HG03159 (cell line): ENCODE results near the gene RFK.
"Not testable (repeated sequence)": the region's sequence is repeated elsewhere in the genome, so short reads cannot be mapped to it uniquely, and the experiment has no call there.

Experiments
- ATAC-seq: cut with Tn5 transposase; IDR thresholded peaks from one replicate; pipeline ENCODE4 v1.9.1; 2021; ENCODE audit warnings: mild to moderate bottlenecking, moderate library complexity; ENCODE audit not compliant: unreplicated experiment

Gene RFK

GRCh38 chr9:76372336-76372735 is 21.9 kb downstream of the RFK start:
- no peak for ATAC-seq

GRCh38 chr9:76371901-76372300 is 22.3 kb downstream of the RFK start:
- no peak for ATAC-seq

GRCh38 chr9:76370396-76371023 is 23.7 kb downstream of the RFK start:
- no peak for ATAC-seq

GRCh38 chr9:76369583-76369982 is 24.6 kb downstream of the RFK start:
- no peak for ATAC-seq

- ATAC-seq = no peak
These were observed 28.0 kb downstream of the RFK start for GRCh38 chr9:76366275-76366674.

GRCh38 chr9:76365028-76365427 is 29.2 kb downstream of the RFK start:
- ATAC-seq = no peak

- no peak for ATAC-seq
These were observed 31.2 kb downstream of the RFK start for GRCh38 chr9:76363032-76363395.

- not testable (repeated sequence) for ATAC-seq
These were observed 31.7 kb downstream of the RFK start for GRCh38 chr9:76362332-76363031.

- ATAC-seq = no peak
These were observed 34.5 kb downstream of the RFK start for GRCh38 chr9:76359766-76360165.

GRCh38 chr9:76359365-76359764 is 34.9 kb downstream of the RFK start:
- ATAC-seq = no peak

GRCh38 chr9:76358628-76359280 is 35.5 kb downstream of the RFK start:
- no peak for ATAC-seq

GRCh38 chr9:76357555-76357954 is 36.7 kb downstream of the RFK start:
- no peak for ATAC-seq

GRCh38 chr9:76355886-76356285 is 38.3 kb downstream of the RFK start:
- no peak for ATAC-seq

- ATAC-seq = no peak
These were observed 40.0 kb downstream of the RFK start for GRCh38 chr9:76354221-76354620.

GRCh38 chr9:76353280-76353679 is 40.9 kb downstream of the RFK start:
- ATAC-seq = no peak

GRCh38 chr9:76352026-76352620 is 42.1 kb downstream of the RFK start:
- no peak for ATAC-seq

- ATAC-seq = peak; percentile 89
These were observed 43.2 kb downstream of the RFK start for GRCh38 chr9:76351006-76351405.

GRCh38 chr9:76349865-76350264 is 44.4 kb downstream of the RFK start:
- ATAC-seq = no peak

GRCh38 chr9:76342858-76343257 is 51.4 kb downstream of the RFK start:
- no peak for ATAC-seq

- ATAC-seq = no peak
These were observed 52.0 kb downstream of the RFK start for GRCh38 chr9:76342201-76342600.

- ATAC-seq = no peak
These were observed 52.6 kb downstream of the RFK start for GRCh38 chr9:76341616-76342015.

- no peak for ATAC-seq
These were observed 55.8 kb downstream of the RFK start for GRCh38 chr9:76338418-76338817.
